GM15510 (cell line): ENCODE results near the gene ATOX1.

Experiments used
- POLR2A ChIP-seq: IDR thresholded peaks from 3 replicates; pipeline ENCODE4 v1.6.1; 2011; ENCODE audit warnings: borderline replicate concordance; ENCODE audit not compliant: insufficient read length; ENCODE audit errors: extremely low read depth

The ATOX1 gene

DNA sequence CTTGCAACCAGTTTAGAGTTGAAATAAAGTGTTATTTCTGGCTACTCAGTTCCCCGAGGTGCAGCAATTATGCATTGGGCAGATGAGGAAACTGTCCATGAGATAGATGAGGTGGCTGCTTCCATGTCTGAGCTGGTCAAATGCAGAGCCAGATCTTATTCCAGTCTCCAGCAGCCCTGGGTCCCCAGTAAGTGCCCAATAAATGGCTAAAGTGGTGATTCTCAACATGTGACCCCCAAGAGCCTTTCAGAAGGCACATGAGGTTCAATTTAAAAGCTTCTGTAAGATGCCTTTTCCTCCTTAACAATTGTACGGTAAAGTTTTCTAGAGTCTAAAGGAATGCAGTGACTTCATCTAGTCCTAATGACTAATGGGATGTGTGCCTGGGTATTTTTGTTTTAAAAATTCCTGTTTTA is 17.5 kb downstream of the ATOX1 start:
- TF ChIP-seq POLR2A = no peak

DNA sequence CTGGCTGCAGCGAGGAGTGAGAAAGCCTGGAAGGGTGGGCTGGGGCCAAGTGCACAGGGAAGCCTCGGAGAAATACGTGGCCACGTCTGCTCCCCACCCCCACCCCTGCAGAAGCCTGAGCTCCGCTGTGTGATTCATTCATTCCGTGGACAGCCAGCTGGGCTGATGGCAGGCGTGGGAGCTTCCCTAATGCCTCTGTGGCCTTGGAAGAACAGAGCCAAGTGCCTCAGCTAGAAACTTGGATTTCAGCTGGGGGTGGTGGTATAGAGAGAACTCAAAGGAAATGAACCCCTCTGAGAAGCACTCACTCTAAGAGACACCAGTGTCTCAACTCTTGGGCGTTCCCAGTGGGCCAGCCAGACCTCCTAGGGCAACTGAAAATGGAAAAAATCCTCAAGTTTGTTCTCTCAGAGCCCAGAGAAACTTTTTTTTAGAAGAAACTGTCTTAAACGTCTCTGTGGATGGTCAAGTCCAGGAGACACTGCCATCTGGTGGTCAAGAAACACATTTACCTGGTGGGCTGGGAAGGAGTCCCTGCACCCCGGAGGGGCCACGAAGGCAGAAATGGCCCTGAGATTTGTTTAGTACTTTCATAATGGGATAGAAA is 18.0 kb downstream of the ATOX1 start:
- no peak for TF ChIP-seq POLR2A

DNA sequence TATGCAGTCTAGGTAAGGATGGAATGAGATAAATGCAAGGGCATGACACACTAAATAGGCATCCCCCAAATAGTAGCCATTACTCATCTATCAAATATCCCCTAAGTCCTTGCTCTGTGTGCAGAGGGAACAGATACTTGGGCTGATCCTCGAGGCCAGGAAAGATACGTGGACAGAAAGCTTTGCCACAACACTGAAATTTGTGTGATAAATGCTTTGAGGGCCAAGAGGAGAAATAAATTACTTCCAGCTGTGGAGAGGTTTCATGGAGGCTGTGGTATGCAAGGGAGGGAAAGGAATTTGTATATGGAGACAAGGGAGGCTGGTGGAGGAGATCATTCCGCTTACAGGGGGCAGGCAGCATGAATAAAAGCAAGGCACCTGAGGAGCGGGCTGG is 18.5 kb downstream of the ATOX1 start:
- TF ChIP-seq POLR2A = no peak

DNA sequence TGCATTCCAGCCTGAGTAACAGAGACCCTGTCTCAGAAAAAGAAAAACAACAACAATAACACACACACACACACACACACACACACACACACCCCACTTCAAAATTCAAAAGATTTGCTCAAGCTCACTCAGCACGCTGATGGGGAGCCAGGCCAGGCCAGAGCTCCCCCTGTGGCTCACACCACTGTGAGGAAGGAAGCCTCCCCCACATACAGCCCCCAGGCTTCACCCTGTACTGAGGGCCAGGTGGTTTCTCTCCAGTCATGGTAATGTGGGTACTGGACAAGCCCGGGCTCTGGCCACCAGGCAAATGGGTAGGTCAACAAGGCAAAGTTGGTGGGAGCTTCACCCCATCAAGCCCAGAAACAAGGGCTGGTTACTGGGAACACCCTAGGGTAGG is 19.0 kb downstream of the ATOX1 start:
- TF ChIP-seq POLR2A = no peak

DNA sequence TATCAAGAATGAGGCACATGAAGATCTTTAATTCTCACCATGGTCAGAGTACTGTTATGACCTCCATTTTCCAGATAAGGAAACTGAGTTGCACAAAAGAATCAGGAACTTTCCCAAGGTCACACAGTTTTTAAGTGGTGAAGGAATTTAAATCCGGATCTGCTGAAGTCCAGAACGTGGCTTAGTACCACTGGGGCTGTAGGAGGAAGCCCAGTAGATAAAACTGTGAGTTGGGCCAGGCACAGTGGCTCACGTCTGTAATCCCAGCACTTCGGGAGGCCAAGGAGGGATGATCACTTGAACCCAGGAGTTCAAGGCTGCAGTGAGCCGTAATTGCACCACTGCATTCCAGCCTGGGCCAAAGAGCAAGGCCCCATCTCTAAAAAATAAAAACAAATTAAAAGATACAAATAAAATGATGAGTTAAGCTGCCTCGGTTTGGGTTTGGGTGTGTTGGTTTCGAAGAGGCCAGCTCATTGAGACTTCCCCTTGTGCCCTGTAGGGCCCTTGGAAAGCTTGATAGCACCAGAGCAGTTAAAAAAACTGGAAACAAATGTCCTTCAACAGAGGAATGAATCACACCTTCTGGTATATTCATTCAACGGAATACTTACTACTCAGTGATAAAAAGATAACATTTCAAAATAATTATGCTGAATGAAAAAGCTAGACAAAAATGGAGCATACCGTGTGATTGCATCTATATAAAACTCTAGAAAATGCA is 20.1 kb downstream of the ATOX1 start:
- TF ChIP-seq POLR2A = no peak

DNA sequence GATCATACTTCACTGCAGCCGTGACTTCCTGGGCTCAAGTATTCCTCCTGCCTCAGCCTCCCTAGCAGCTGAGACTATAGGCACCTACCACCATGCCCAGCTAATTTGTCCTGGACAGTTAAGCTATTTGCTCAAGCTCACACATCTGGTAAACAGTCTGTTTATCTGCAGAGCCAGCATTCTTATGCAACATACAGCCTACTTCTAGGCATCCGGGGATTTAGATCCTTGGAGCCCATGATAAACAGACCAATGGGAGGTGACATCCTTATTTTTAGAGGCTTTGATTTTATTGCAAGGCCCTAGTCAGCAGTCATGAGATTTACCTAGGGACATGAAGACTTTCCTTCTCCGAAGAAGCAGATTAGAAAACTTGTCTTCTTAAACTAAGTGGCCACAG is 21.0 kb downstream of the ATOX1 start:
- TF ChIP-seq POLR2A = no peak

GRCh38 chr5:151735646-151736045 is 22.8 kb downstream of the ATOX1 start:
- no peak for TF ChIP-seq POLR2A

GRCh38 chr5:151734064-151734408 is 24.4 kb downstream of the ATOX1 start:
- TF ChIP-seq POLR2A = no peak

DNA sequence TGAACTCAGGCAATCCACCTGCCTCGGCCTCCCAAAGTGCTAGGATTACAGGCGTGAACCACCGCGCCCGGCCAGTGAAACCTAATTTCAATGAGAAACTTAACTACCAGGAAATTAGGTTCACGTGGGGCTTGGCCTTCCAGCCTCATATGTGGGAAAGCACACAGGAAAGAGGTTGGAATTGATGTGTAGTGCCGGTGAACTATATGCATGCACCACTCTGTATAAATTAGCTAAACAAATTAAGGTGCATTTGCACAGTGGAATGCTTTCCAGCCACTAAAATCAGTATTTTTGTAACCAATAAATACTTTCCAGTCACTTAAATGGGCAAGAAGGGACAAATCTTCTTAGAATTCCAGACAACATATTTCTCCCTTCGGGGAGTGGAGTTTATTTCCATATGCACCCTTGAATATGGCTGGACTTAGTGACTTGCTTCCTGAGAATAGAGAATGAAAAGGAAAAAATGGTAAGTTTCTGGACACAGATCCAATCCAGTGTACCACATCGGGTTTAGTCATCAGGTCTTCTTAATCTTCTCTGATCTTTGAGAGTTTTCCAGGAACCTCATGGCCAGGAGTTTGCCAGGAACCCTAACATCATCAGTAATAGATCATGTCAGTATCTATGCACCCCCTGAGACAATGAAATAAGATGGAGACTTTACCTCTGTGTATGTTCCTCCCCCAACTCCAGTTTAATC is 24.9 kb downstream of the ATOX1 start:
- TF ChIP-seq POLR2A = no peak

- no peak for TF ChIP-seq POLR2A
Measured at GRCh38 chr5:151730381-151730780, 28.1 kb downstream of the ATOX1 start.

- TF ChIP-seq POLR2A = no peak
Measured at GRCh38 chr5:151724360-151724759, 34.1 kb downstream of the ATOX1 start.

DNA sequence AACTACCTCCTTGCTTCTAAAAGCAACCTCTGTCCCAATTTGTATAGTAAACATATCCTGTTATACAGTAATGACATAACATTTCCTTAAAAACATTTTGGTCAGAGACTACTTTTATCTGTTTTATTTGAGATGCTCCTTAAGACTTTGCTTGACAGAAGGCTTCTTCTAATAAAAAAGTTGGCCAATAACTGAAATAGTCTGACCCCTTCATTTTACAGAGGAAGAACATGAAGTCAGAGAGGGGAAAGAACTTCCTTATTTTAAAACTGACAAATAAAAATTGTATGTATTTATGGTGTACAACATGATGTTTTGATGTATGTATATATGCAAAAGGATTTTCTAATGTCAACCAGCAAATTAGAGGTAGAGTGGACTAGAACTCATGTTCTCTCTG is 35.9 kb downstream of the ATOX1 start:
- no peak for TF ChIP-seq POLR2A

GRCh38 chr5:151721812-151722391 is 36.5 kb downstream of the ATOX1 start:
- TF ChIP-seq POLR2A = peak; percentile 9

DNA sequence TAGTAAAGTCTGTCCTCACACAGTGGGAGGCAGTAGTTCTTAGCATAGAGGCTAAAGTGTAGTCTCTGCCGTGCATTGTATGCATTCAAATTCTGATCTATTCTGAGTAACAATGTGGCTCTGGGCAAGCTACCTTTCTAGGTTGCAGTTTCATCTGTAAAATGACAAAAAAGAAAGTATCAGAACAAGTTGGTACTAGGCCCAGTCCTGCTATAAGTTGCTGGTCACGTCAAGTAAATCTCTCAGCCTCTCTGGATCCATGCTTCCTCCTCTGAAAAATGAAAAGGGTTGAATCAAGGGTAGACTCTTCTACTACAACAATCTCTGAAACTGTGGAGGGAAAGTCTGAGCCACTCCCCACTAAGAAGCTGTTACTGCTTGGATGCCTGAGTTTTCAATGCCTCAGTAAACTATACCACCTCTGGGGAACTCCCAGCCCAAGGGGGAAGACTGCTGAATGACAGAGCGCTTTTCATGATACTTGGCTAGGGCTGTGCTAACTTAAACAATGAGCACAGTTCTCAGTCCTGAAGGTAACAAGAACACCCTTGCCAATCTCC is 37.3 kb downstream of the ATOX1 start:
- TF ChIP-seq POLR2A = no peak

DNA sequence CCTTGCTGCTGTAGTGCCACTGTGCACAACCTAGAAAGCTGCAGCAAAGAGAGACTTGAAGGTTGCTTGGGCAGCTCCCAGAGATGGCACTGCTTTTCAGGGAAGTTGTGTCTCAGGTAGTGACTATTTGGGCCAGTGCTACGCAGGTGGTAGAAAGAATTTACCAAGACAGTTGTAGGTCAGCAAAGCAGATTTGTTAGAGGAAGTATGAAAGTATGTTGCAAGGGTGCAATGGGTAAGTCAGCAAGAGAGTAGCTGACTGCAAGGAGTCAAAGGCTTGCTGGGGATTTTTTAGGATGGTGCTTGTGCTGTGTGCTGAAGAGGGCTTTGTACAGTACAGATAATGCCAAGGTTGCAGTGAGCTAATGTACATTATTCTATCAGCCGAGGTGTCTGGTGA is 38.2 kb downstream of the ATOX1 start:
- no peak for TF ChIP-seq POLR2A
